ENCODE results near the gene MS4A5. TPM values are rescaled to one million over a fixed set of nuclear protein-coding genes. Genes with fewer than 3 reads are reported as not detected.

MS4A5 gene
- total and polyA plus RNA-seq, 2 experiments from 2014 or later: not detected

DNA sequence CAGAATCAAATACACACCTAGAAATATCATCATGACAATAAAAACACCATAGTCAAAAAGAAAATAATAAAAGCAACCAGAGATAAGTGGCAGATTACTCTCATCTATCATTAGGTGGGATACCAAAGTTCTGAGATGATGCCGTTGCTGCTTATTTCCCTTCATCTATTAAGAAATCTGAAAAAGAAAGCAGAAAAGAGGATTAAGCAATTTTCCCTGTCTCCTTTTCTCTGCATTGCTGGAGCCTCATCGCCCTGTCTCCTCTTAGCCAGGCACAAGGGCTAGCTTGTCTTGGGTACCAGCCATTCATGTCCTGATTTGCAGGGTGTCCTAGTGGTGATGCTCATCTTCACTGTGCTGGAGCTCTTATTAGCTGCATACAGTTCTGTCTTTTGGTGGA lies 37.0 kb upstream of the MS4A5 start:
- H3K4me2 ChIP-seq: no peak overlapping the region
- no peaks in the 10 kb centered on the region for H3K36me3 ChIP-seq (replicated peaks; ENCODE audit: insufficient read depth, low read depth)
- H3K9me2 ChIP-seq (replicated peaks; ENCODE audit: insufficient read depth): no peaks in the 10 kb centered on the region
- H3K27ac ChIP-seq: no peak overlapping the region
- WGBS (ENCODE audit: low lambda C conversion rate, missing lambda C conversion rate): 74% methylated on average over 2 of the region's 2 CpGs
- H2AFZ ChIP-seq: no peak overlapping the region
- no peak for DNase-seq (ENCODE audit: low spot score)
- no peaks in the 10 kb centered on the region for H4K20me1 ChIP-seq (ENCODE audit: insufficient read depth, poor library complexity, severe bottlenecking)
- H3K9me3 ChIP-seq (ENCODE audit: low read depth): no peaks in the 10 kb centered on the region
- no peaks in the 10 kb centered on the region for H3K79me2 ChIP-seq
- no peak overlapping the region for H3K4me3 ChIP-seq
- H3K27me3 ChIP-seq: no peaks in the 10 kb centered on the region
- no peaks in the 10 kb centered on the region for H3K4me1 ChIP-seq (ENCODE audit: insufficient read depth)
- TF ChIP-seq, protein P1, sequence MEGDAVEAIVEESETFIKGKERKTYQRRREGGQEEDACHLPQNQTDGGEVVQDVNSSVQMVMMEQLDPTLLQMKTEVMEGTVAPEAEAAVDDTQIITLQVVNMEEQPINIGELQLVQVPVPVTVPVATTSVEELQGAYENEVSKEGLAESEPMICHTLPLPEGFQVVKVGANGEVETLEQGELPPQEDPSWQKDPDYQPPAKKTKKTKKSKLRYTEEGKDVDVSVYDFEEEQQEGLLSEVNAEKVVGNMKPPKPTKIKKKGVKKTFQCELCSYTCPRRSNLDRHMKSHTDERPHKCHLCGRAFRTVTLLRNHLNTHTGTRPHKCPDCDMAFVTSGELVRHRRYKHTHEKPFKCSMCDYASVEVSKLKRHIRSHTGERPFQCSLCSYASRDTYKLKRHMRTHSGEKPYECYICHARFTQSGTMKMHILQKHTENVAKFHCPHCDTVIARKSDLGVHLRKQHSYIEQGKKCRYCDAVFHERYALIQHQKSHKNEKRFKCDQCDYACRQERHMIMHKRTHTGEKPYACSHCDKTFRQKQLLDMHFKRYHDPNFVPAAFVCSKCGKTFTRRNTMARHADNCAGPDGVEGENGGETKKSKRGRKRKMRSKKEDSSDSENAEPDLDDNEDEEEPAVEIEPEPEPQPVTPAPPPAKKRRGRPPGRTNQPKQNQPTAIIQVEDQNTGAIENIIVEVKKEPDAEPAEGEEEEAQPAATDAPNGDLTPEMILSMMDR (IDR thresholded peaks at IDR 0.05; ENCODE audit: poor library complexity): no peak
- TF ChIP-seq EZH2phosphoT487 (IDR thresholded peaks at IDR 0.05; ENCODE audit: low read depth, severe bottlenecking, unreplicated experiment): no peak
- TF ChIP-seq EZH2 (IDR thresholded peaks at IDR 0.05; ENCODE audit: borderline replicate concordance): no peak

DNA sequence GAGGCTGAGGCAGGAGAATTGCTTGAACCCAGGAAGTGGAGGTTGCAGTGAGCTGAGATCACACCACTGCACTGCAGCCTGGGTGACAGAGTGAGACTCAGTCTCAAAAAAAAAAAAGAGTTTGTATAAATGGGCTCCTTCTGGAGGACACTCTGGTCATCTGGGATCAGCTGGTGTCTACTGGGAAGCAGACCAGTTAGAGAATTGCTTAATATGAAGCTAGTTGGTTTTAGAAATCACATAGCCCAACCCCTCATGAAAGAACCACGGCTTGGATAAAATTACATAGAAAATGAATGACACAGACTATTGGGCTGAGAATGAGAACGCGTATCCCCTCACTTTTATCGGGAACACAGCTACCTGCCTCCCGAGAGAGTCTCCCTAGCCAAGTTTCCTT lies 36.4 kb upstream of the MS4A5 start:
- no peaks in the 10 kb centered on the region for H3K9me2 ChIP-seq (replicated peaks; ENCODE audit: insufficient read depth)
- WGBS (ENCODE audit: low lambda C conversion rate, missing lambda C conversion rate): 76% methylated on average over 5 of the region's 5 CpGs

DNA sequence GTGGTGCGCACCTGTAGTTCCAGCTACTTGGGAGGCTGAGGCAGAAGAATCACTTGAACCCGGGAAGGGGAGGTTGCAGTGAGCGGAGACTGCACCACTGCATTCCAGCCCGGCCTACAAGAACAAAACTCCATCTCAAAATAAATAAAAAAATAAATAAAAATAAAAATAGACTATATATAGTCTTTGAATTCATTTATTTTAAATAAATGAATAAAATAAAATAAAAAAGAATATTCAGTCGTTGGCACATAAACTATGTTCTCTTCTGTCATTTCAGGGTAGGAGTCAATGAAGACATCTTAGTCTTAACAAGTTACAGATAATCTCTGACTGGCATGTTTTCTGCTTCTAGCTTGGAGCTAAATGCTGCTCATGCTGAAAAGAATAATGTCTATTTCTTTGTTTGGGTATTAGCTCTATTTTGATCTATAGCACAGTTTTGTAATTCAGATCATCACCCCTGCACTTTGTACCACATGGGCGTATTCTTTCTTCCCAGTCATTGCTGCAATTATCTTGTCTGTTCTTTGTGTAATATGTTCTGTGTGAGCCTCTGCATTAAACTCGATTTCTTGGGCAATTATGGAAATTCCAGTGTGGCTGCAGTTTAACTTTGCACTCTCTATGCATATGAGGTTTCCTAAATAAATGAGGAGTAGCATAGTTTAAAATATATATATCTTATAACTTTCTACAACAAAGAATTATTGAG lies 34.5 kb upstream of the MS4A5 start:
- Histone ChIP-seq H3K9me3 (ENCODE audit: low read depth) (no peaks in the 10 kb centered on the region), H3K4me2 (no peak overlapping the region), H3K36me3 (replicated peaks; ENCODE audit: insufficient read depth, low read depth) (no peaks in the 10 kb centered on the region), H2AFZ (no peak overlapping the region), H3K4me3 (no peak overlapping the region), H3K9me2 (replicated peaks; ENCODE audit: insufficient read depth) (no peaks in the 10 kb centered on the region), H3K4me1 (ENCODE audit: insufficient read depth) (no peaks in the 10 kb centered on the region), H3K27ac (no peak overlapping the region), H3K79me2 (no peaks in the 10 kb centered on the region), H3K27me3 (no peaks in the 10 kb centered on the region), H4K20me1 (ENCODE audit: insufficient read depth, poor library complexity, severe bottlenecking) (no peaks in the 10 kb centered on the region)
- DNase-seq (ENCODE audit: low spot score): no peak
- WGBS (ENCODE audit: low lambda C conversion rate, missing lambda C conversion rate): 73% methylated on average over 7 of the region's 7 CpGs
- TF ChIP-seq EZH2phosphoT487 (IDR thresholded peaks at IDR 0.05; ENCODE audit: low read depth, severe bottlenecking, unreplicated experiment): no peak

More for the DNA sequence above, 36.4 kb upstream of the MS4A5 start:
- no peak for DNase-seq (ENCODE audit: low spot score)
- no peaks in the 10 kb centered on the region for H3K79me2 ChIP-seq
- H3K4me2 ChIP-seq: no peak overlapping the region
- no peaks in the 10 kb centered on the region for H3K4me1 ChIP-seq (ENCODE audit: insufficient read depth)
- H3K36me3 ChIP-seq (replicated peaks; ENCODE audit: insufficient read depth, low read depth): no peaks in the 10 kb centered on the region
- H3K27ac ChIP-seq: no peak overlapping the region
- TF ChIP-seq, protein P1 (IDR thresholded peaks at IDR 0.05; ENCODE audit: poor library complexity): no peak
- no peak for TF ChIP-seq EZH2phosphoT487 (IDR thresholded peaks at IDR 0.05; ENCODE audit: low read depth, severe bottlenecking, unreplicated experiment)
- no peaks in the 10 kb centered on the region for H3K27me3 ChIP-seq
- no peaks in the 10 kb centered on the region for H3K9me3 ChIP-seq (ENCODE audit: low read depth)
- no peak overlapping the region for H3K4me3 ChIP-seq
- no peaks in the 10 kb centered on the region for H4K20me1 ChIP-seq (ENCODE audit: insufficient read depth, poor library complexity, severe bottlenecking)
- H2AFZ ChIP-seq: no peak overlapping the region

DNA sequence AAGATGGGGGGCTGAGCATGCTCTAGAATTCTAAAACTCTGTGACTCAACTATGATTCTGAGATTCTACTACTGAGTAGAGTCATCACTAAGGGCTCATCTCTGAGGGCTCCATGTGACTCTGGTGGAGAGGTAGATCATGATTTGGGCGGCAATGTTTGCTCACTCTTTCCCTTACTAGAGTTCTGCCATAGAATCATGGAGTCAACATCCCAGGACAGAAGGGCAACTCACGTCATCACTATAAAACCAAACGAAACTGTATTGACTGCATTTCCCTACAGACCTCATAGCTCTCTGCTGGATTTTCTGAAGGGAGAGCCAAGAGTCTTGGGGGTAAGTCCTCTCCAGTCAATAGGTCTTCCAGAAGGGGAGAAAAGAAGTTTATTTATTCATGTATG lies 33.0 kb upstream of the MS4A5 start, which contains the start of gene MS4A14:
Gene MS4A14 (plus strand): TSS at position 78 of the 400 bp plus-strand sequence. CDS start 120 bp downstream, at position 198.
- H4K20me1 ChIP-seq (ENCODE audit: insufficient read depth, poor library complexity, severe bottlenecking): no peaks in the 10 kb centered on the region
- no peaks in the 10 kb centered on the region for H3K27me3 ChIP-seq
- no peak within 1 kb of the TSS for H3K4me2 ChIP-seq
- DNase-seq (ENCODE audit: low spot score): no peak
- H3K9me2 ChIP-seq (replicated peaks; ENCODE audit: insufficient read depth): no peaks in the 10 kb centered on the region
- no peaks in the 10 kb centered on the region for H3K36me3 ChIP-seq (replicated peaks; ENCODE audit: insufficient read depth, low read depth)
- no peaks in the 10 kb centered on the region for H3K4me1 ChIP-seq (ENCODE audit: insufficient read depth)
- H3K9me3 ChIP-seq (ENCODE audit: low read depth): no peaks in the 10 kb centered on the region
- no peak for TF ChIP-seq EZH2phosphoT487 (IDR thresholded peaks at IDR 0.05; ENCODE audit: low read depth, severe bottlenecking, unreplicated experiment)
- no peak for TF ChIP-seq EZH2 (IDR thresholded peaks at IDR 0.05; ENCODE audit: borderline replicate concordance)
- TF ChIP-seq, protein P1 (IDR thresholded peaks at IDR 0.05; ENCODE audit: poor library complexity): no peak
- no peak within 1 kb of the TSS for H3K4me3 ChIP-seq
- no peak within 1 kb of the TSS for H2AFZ ChIP-seq
- no peaks in the 10 kb centered on the region for H3K79me2 ChIP-seq
- 76% methylated on average over 3 of the region's 3 CpGs for WGBS (ENCODE audit: low lambda C conversion rate, missing lambda C conversion rate)
- H3K27ac ChIP-seq: no peak within 1 kb of the TSS

Data from hepatocyte (in vitro differentiated cells).